ENCODE data around the gene ADRA2B. TPM values are rescaled to one million over a fixed set of nuclear protein-coding genes. Genes with fewer than 3 reads are reported as not detected.

ADRA2B gene
- total and polyA plus RNA-seq, 2 donors (not counting 1 experiment from before 2014, with no cell fraction given), result 0.27 to 0.46 TPM

- no peak for DNase-seq
- Histone ChIP-seq H3K9ac (ENCODE audit: low read length) (no peak overlapping the region), H3K27ac (ENCODE audit: low read length in 2 of 2) (no peak overlapping the region), H3K36me3 (replicated peaks in 1 of 2; ENCODE audit: control extremely low read depth in 1 of 2, control insufficient read depth in 1 of 2, extremely low read depth in 1 of 2, insufficient read depth in 2 of 2, low read length in 1 of 2) (no peaks in the 10 kb centered on the region), H3K79me2 (ENCODE audit: control insufficient read depth, insufficient read depth, low read length) (no peaks in the 10 kb centered on the region), H3K9me3 (ENCODE audit: control extremely low read depth in 1 of 3, control insufficient read depth in 2 of 3, insufficient read depth in 1 of 3, low read length in 2 of 3) (peaks cover 0 to 12% (median 0%) of the 10 kb centered on the region in 3 donors), H3K27me3 (replicated peaks in 1 of 4; ENCODE audit: control extremely low read depth in 1 of 4, control insufficient read depth in 3 of 4, insufficient read depth in 4 of 4, low read length in 3 of 4) (peaks cover 0 to 12% (median 0%) of the 10 kb centered on the region in 4 experiments), H3K4me3 (ENCODE audit: control extremely low read depth in 1 of 5, extremely low read depth in 1 of 5, insufficient read depth in 1 of 5, low read depth in 2 of 5, low read length in 4 of 5) (no peak overlapping the region), H4K20me1 (ENCODE audit: control insufficient read depth, insufficient read depth, low read length, poor library complexity, severe bottlenecking) (no peaks in the 10 kb centered on the region), H2AFZ (ENCODE audit: insufficient read depth, low read depth, low read length, poor library complexity, severe bottlenecking) (no peak overlapping the region), H3K4me2 (replicated peaks; ENCODE audit: low read depth, low read length, poor library complexity, severe bottlenecking) (no peak overlapping the region), H3K4me1 (ENCODE audit: control insufficient read depth in 2 of 2, insufficient read depth in 2 of 2, low read length in 2 of 2) (no peaks in the 10 kb centered on the region)
- Mint-ChIP-seq H3K9me3 (ENCODE audit: insufficient read depth) (no peaks in the 10 kb centered on the region), H3K4me1 (no peaks in the 10 kb centered on the region), H3K4me3 (no peak overlapping the region), H3K27me3 (peaks cover 43% of the 10 kb centered on the region), H3K27ac (no peak overlapping the region)
- ChIA-PET POLR2A (no interaction called here), CTCF (no interaction called here)
- no peak for ATAC-seq (ENCODE audit: low read depth)
- TF ChIP-seq EZH2 (IDR thresholded peaks at IDR 0.05; ENCODE audit: borderline replicate concordance, insufficient read depth, low read depth, low read length, poor library complexity, severe bottlenecking) (no peak), CTCF (IDR thresholded peaks at IDR 0.05) (no peak)
- 84% methylated on average over 9 of the region's 9 CpGs for WGBS (ENCODE audit: insufficient coverage)
- intact Hi-C loops (cut with micrococcal nuclease), result no loop called here
These were observed 33.1 kb downstream of the ADRA2B start for GRCh38 chr2:96083064-96083939.
